HG03432 (cell line): ENCODE results near the gene PHGDH.
"Not testable (repeated sequence)": the region's sequence is repeated elsewhere in the genome, so short reads cannot be mapped to it uniquely, and the experiment has no call there.

Experiments
- ATAC-seq: cut with Tn5 transposase; IDR thresholded peaks from one replicate; pipeline ENCODE4 v1.9.1; 2021; ENCODE audit warnings: mild to moderate bottlenecking, moderate library complexity; ENCODE audit not compliant: unreplicated experiment

PHGDH gene

DNA sequence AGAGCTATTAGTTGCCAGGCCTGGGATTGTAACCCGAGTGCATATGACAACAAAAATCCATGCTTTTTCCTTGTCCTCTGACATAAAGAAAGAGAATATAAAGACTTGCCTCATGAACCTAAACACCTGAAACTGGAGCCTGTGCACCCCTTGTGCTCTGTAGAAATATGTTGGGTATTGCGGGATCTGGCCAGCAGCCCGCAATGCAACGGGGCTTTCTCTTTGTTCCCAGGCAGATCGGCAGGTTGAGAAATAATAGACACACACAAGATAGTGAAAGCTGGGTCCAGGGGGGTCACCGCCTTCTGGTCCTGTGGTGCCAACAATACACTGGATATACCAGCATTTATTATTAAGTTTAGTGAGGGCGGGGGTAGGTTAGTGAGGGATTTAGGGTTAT, 74.3 kb downstream of the PHGDH start:
- not testable (repeated sequence) for ATAC-seq

DNA sequence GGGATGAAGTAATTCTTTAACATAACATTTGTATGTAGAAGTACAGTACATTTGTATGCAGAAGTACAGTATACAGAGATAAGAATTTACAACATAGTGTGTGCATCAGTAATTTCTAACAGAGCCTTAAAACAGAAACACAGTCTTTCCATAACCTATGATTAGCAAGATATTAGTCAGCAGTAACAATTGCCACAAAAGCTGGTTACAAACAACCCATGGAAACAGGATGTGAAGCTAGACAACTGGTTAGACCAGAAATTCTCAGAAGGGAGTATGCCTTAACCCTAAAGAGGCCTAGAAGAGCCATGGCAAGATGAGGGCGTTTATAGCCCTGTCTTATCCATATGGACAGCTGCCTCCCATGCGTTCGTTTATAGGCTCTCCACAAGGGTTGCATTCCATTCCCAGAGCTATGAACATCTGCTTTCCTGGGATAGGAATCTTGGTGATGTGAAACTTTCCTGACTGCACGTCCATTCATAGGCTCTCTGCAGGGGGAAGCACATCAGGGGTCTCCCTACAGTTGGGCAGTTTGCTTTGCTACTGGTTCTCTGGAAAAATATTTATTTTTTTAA, 74.8 kb downstream of the PHGDH start:
- not testable (repeated sequence) for ATAC-seq

DNA sequence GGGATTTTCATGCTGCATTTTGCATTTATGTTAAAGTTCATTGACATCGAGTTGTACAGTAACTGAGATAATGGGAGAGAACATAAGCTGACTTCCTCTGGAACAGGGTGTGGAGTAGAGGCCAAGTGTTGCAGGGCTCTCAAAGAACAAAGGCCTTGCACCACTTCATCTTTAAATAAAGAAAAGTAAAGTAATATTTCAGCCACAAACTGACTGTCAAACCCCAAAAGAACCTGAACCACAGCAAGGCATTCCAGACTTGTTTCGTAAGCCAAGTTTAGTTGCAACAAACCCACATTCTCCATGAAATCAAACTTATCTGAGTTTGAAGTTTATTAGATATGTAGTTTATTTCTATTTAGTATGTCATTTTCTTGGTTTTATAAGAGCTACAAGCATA, 76.0 kb downstream of the PHGDH start:
- no peak for ATAC-seq

DNA sequence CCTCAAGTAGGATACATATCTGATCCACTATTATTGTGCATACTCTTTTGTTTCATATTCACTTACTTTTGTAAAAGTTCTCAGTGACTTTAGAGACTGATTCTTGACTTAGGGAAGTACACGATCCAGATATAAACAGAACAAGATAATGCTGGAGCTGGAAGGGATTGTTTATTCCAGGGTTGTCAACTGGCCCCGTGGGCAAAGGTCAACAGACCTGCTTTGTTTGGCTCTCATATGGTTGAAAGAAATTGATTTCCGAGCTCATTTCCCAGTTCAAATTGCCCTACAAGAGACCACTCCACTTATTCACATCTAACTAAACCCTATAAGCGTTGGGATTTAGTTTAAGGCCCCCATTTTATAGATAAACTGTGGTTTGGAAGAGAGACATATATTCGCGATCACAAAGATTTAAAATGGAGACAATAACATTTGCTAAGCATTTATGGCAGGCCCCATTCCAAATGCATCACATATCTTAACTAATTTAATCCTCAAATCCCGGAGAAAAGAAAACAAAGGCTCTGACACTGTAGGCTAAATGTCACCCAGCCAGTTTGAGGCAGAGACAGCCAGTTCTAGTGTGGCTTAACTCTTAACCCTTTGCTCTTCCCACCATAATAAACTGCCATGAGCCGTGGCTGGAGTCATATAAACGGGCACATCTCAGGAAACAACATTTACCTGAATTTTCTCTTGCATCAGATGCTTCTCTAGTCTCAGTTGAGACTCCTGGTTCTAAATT, 78.9 kb downstream of the PHGDH start:
- no peak for ATAC-seq

DNA sequence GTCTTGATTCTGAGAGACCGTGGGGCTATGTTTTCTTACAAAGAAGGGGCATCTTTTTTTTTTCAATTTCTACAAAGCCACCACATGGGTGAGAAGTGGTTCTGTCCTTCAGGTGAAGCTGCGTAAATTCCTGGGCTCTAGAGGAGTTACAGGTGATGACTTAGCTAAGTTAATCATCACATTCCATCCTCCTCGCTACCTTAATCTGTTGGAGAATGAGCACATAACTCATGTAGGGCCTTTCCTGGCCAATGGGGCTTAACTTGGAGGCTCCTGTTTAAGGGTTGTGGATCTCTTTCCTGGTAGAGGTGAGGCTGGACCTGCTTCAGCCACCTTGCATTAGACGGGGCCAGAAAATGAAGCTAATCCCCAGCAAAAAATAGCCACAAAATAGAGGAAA, 79.6 kb downstream of the PHGDH start:
- no peak for ATAC-seq
